ENCODE measurements around the gene RAB31.

The RAB31 gene

GRCh38 chr18:9708057-9708433, at the start of gene RAB31:
Gene RAB31, plus strand, starts transcription at chr18:9708301. Its CDS starts 105 bp downstream, at chr18:9708406.
- no peak for TF ChIP-seq CTCF (IDR thresholded peaks at IDR 0.05)

GRCh38 chr18:9659499-9660375, 48.4 kb upstream of the RAB31 start:
- TF ChIP-seq CTCF (IDR thresholded peaks at IDR 0.05): no peak

- TF ChIP-seq CTCF (IDR thresholded peaks at IDR 0.05): no peak
Observed at GRCh38 chr18:9661564-9661963, 46.5 kb upstream of the RAB31 start.

GRCh38 chr18:9663377-9663776, 44.7 kb upstream of the RAB31 start:
- no peak for TF ChIP-seq CTCF (IDR thresholded peaks at IDR 0.05)

GRCh38 chr18:9665314-9665713, 42.8 kb upstream of the RAB31 start:
- TF ChIP-seq CTCF (IDR thresholded peaks at IDR 0.05): no peak

GRCh38 chr18:9666548-9666947, 41.6 kb upstream of the RAB31 start:
- no peak for TF ChIP-seq CTCF (IDR thresholded peaks at IDR 0.05)

- no peak for TF ChIP-seq CTCF (IDR thresholded peaks at IDR 0.05)
Observed at GRCh38 chr18:9669016-9669415, 39.1 kb upstream of the RAB31 start.
